Spleen (tissue), 11 donors: ENCODE measurements around the gene CCNY. TPM values are rescaled to one million over a fixed set of nuclear protein-coding genes. Genes with fewer than 3 reads are reported as not detected.

Experiments used
- DNase-seq: peaks from one replicate; pipeline ENCODE4 v3.0.0-alpha.2; 2020
- H3K27ac ChIP-seq, 8 donors: fragments of 200-600 bp; sonication (generic) in 7 of 8; 1 replicate in 4 of 8; 2 replicates in 4 of 8; pipeline versions ENCODE4 v1.5.0 to v1.8.0; 2016 to 2021; ENCODE audit warnings: inconsistent platforms in 4 of 8, mild to moderate bottlenecking in 4 of 8, moderate library complexity in 1 of 8
- H3K27me3 ChIP-seq, 7 donors: fragments of 200-600 bp; sonication (generic) in 6 of 7; replicated peaks in 1 of 7; 1 replicate in 4 of 7; 2 replicates in 3 of 7; pipeline versions ENCODE4 v1.5.0 to v1.8.0; 2016 to 2021; ENCODE audit warnings: inconsistent platforms in 3 of 7, mild to moderate bottlenecking in 1 of 7
- H3K36me3 ChIP-seq, 6 donors: fragments of 200-600 bp; sonication (generic) in 5 of 6; 1 replicate in 4 of 6; 2 replicates in 2 of 6; pipeline versions ENCODE4 v1.5.0 to v1.8.0; 2016 to 2021; ENCODE audit warnings: inconsistent platforms in 2 of 6
- H3K4me1 ChIP-seq, 6 donors: fragments of 200-600 bp; sonication (generic) in 5 of 6; 1 replicate in 3 of 6; 2 replicates in 3 of 6; pipeline versions ENCODE4 v1.5.0 to v1.8.0; 2016 to 2021; ENCODE audit warnings: inconsistent platforms in 3 of 6
- H3K4me3 ChIP-seq, 8 donors: fragments of 200-600 bp; sonication (generic) in 7 of 8; 1 replicate in 4 of 8; 2 replicates in 4 of 8; pipeline versions ENCODE4 v1.5.0 to v1.8.0; 2016 to 2021; ENCODE audit warnings: inconsistent platforms in 4 of 8, mild to moderate bottlenecking in 4 of 8, moderate library complexity in 2 of 8
- H3K9me3 ChIP-seq, 8 donors: fragments of 200-600 bp; sonication (generic) in 7 of 8; 1 replicate in 4 of 8; 2 replicates in 4 of 8; pipeline versions ENCODE4 v1.5.0 to v1.8.0; 2016 to 2021; ENCODE audit warnings: inconsistent platforms in 4 of 8
- POLR2A ChIP-seq, 3 donors: fragments of 450-650 bp; IDR thresholded peaks; one replicate each; pipeline ENCODE4 v1.5.1; 2017; ENCODE audit warnings: antibody characterized with exemption in 3 of 3, mild to moderate bottlenecking in 1 of 3
- POLR2AphosphoS5 ChIP-seq, 3 donors: sonication (generic); formaldehyde crosslinking; IDR thresholded peaks; one replicate each; pipeline ENCODE4 v1.5.1; 2017; ENCODE audit warnings: antibody characterized with exemption in 3 of 3
- WGBS, 5 donors: extraction: QIAGEN DNeasy Blood & Tissue Kit in 3 of 5; methylation state at CpG; one replicate each; pipeline versions ENCODE4 v1.1.5 to v1.1.7; 2013 to 2018; 5-methylcytosine and 5-hydroxymethylcytosine counted together
- intact Hi-C: fragments of 100-400 bp; cut with DNase I; formaldehyde crosslinking; loops from one replicate; pipeline ENCODE4 v1.15.0; 2023; ENCODE audit warnings: low total_unique reads
- polyA plus RNA-seq, 3 donors: library from polyadenylated mRNA; stranded (reverse); fragments of 200-250 nt; gene quantifications; one replicate each; pipeline ENCODE4 v1.2.1, GENCODE V29; 2013
- total RNA-seq, 7 donors: library from RNA; depleted of rRNA in 3 of 7; stranded (reverse); fragments of >200 nt in 3 of 7; fragmentation: NEBNext Ultra II Directional in 4 of 7; extraction: Animal tissue kit (Norgen Biotek cat#: 25700) in 4 of 7; gene quantifications; one replicate each; pipeline versions ENCODE4 v1.1.0 to v1.2.1, GENCODE V29; 2016 to 2021
- TF ChIP-seq, protein P1 (sequence below), 11 experiments: fragments of 200-600 bp in 7 of 11; fragments of 450-650 bp in 4 of 11; sonication (generic) in 4 of 11; IDR thresholded peaks in 8 of 11; conservative IDR thresholded peaks in 3 of 11; 1 replicate in 7 of 11; 2 replicates in 4 of 11; pipeline versions ENCODE4 v1.4.0 to v1.8.0; 2016 to 2021; ENCODE audit warnings: antibody characterized with exemption in 11 of 11, inconsistent platforms in 4 of 11, mild to moderate bottlenecking in 1 of 11
- donor health status: healthy with polysubstance abuse.
- donor health status: DM: no; HTN: no; CAD: no; lungs with moderate emphysema.
- donor health status: DM: no; HTN: no; CAD: no.
- donor health status: Bipolar disorder and iron deficiency.
- donor health status: healthy.
- donor health status: DM: no; HTN: no; CAD: no.
- donor health status: DM: yes; HTN: yes; CAD: no.

CCNY gene
- total and polyA plus RNA-seq, 10 donors: 21.1 to 83.1 (median 52.1) TPM

DNA sequence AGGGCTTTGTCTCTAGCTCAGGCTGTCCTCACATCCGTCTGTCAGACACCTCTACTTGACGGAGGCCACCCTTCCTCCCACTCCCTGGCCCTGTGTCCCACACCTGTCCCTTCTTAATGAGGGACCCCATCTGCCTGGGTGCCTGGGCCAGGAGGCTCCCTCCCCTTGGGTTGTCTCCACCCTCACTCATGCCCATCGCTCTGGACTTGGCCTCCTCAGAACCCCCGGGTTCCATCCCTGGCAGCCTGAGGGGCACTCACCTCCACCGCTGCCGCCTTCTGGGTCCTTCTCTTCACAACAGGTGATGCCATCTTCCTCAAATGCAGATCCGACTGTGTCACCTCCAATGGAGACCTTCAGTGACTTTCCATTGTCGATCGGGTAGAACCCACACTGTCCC, 248.6 kb downstream of the CCNY start:
- intact Hi-C loops: no loop called here
- DNase-seq: no peak
- Histone ChIP-seq H3K4me1 (no peaks in the 10 kb centered on the region), H3K9me3 (no peaks in the 10 kb centered on the region), H3K36me3 (no peaks in the 10 kb centered on the region), H3K27ac (no peak overlapping the region), H3K27me3 (peaks cover 0 to 24% (median 0%) of the 10 kb centered on the region in 7 donors), H3K4me3 (no peak overlapping the region)
- WGBS, 5 donors: 90 to 95% (median 94%) methylated on average over 9 of the region's 9 CpGs
- TF ChIP-seq POLR2AphosphoS5 (IDR thresholded peaks at IDR 0.05) (no peak), POLR2A (IDR thresholded peaks at IDR 0.05) (no peak)
- TF ChIP-seq, protein P1, sequence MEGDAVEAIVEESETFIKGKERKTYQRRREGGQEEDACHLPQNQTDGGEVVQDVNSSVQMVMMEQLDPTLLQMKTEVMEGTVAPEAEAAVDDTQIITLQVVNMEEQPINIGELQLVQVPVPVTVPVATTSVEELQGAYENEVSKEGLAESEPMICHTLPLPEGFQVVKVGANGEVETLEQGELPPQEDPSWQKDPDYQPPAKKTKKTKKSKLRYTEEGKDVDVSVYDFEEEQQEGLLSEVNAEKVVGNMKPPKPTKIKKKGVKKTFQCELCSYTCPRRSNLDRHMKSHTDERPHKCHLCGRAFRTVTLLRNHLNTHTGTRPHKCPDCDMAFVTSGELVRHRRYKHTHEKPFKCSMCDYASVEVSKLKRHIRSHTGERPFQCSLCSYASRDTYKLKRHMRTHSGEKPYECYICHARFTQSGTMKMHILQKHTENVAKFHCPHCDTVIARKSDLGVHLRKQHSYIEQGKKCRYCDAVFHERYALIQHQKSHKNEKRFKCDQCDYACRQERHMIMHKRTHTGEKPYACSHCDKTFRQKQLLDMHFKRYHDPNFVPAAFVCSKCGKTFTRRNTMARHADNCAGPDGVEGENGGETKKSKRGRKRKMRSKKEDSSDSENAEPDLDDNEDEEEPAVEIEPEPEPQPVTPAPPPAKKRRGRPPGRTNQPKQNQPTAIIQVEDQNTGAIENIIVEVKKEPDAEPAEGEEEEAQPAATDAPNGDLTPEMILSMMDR (IDR thresholded peaks at IDR 0.05 in 8 of 11, conservative IDR thresholded peaks at IDR 0.05 in 3 of 11): no peak

DNA sequence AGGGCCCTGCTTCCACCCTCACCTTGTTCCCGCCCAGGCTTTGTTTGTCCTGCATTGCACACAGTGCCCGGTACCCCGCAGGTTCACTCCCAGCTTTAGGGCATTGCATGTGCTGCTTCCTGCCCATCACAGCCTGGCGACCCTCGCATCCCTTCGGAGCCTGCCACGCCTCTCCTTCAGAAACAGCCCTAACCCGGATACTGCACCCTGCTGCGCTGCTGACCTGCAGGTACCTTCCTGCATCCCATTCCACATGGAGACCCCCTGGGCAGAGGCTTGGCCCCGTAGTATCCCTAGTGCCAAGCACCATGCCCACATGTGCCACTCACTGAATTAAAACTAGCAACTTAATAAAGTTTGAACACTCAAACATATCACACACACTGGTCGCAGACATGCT, 249.0 kb downstream of the CCNY start:
- no peak for DNase-seq
- TF ChIP-seq, protein P1 (IDR thresholded peaks at IDR 0.05 in 8 of 11, conservative IDR thresholded peaks at IDR 0.05 in 3 of 11): no peak
- TF ChIP-seq POLR2A (IDR thresholded peaks at IDR 0.05) (no peak), POLR2AphosphoS5 (IDR thresholded peaks at IDR 0.05) (no peak)
- intact Hi-C loops: no loop called here
- Histone ChIP-seq H3K27me3 (peaks cover 0 to 25% (median 0%) of the 10 kb centered on the region in 7 donors), H3K4me1 (no peaks in the 10 kb centered on the region), H3K4me3 (no peak overlapping the region), H3K9me3 (peaks cover 0 to 1% (median under 1%) of the 10 kb centered on the region in 8 donors), H3K27ac (no peak overlapping the region), H3K36me3 (no peaks in the 10 kb centered on the region)
- 92 to 95% (median 94%) methylated on average over 11 of the region's 11 CpGs for WGBS, 5 donors

DNA sequence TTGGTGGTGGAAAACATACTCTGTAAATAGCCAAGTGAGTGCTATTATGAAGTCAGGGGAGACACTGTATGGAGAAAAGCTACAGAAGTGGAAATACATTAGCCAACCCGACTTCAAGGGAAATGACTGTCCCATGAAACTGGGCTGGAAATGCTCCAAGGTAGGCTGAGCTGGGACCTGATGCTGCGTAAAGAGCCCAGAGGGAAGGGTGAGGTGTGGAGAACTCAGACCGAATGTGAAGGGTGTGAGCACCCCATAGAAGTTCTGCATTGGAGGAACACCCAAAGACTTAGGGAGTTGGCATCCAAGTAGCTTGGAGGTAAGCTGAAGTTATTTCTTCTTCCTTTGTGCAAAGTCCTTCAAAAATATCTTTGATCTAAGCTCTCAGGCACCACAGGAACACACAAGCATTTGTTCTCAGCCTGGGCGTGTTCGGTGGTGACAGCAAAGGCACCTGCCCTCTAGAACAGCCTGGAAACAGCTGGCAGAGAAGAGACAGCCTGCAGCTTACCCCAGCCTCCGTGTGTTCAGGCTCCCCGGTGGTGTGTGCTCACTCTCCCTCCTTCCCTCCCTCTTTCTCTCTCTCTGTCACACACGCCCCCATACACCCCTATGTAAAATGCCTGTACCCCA, 249.7 kb downstream of the CCNY start:
- Histone ChIP-seq H3K4me3 (no peak overlapping the region), H3K27me3 (peaks cover 0 to 25% (median 0%) of the 10 kb centered on the region in 7 donors), H3K4me1 (no peaks in the 10 kb centered on the region), H3K27ac (no peak overlapping the region), H3K9me3 (peaks cover 0 to 8% (median 5%) of the 10 kb centered on the region in 8 donors), H3K36me3 (no peaks in the 10 kb centered on the region)
- intact Hi-C loops: no loop called here
- DNase-seq: no peak
- TF ChIP-seq POLR2AphosphoS5 (IDR thresholded peaks at IDR 0.05) (no peak), POLR2A (IDR thresholded peaks at IDR 0.05) (no peak)
- TF ChIP-seq, protein P1 (IDR thresholded peaks at IDR 0.05 in 8 of 11, conservative IDR thresholded peaks at IDR 0.05 in 3 of 11): no peak
- WGBS, 5 donors: 49 to 60% (median 57%) methylated on average over 8 of the region's 8 CpGs

DNA sequence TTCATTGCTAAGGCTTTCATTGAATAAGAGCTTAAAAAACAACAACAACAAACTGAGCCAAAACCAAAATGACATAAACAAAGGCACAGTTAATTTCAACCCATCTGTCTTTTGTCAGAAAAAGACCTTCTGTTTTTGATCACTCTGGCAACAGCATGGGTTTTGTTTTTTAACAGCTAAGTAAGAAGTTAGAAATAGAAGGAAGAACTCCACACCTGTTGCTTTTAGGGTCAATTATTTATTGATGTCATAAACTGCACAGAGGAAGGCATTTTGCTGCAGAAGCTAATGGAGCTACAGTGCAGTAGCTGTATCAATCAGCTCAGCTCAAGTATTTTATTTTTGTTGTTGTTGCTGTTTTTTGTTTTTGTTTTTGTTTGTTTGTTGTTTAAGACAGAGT, 252.5 kb downstream of the CCNY start:
- intact Hi-C loops: no loop called here
- H3K36me3 ChIP-seq: no peaks in the 10 kb centered on the region
- TF ChIP-seq POLR2A (IDR thresholded peaks at IDR 0.05): no peak
- TF ChIP-seq, protein P1 (IDR thresholded peaks at IDR 0.05 in 8 of 11, conservative IDR thresholded peaks at IDR 0.05 in 3 of 11): no peak
- no peak for TF ChIP-seq POLR2AphosphoS5 (IDR thresholded peaks at IDR 0.05)

More for the DNA sequence above, 252.5 kb downstream of the CCNY start:
- H3K9me3 ChIP-seq: peaks cover 0 to 24% (median 5%) of the 10 kb centered on the region in 8 donors
- no peak overlapping the region for H3K27ac ChIP-seq
- H3K4me1 ChIP-seq: no peaks in the 10 kb centered on the region
- peaks cover 0 to 25% (median 0%) of the 10 kb centered on the region in 7 donors for H3K27me3 ChIP-seq
- no peak overlapping the region for H3K4me3 ChIP-seq
- no peak for DNase-seq
